Activated CD4-positive, alpha-beta T cell treated with anti-CD3 and anti-CD28 coated beads, Interleukin-2, amount 50 U/mL, for 48 hours (primary cell): ENCODE data around the gene ANXA3.
"Not testable (repeated sequence)": the region's sequence is repeated elsewhere in the genome, so short reads cannot be mapped to it uniquely, and the experiment has no call there.

Source experiments
- DNase-seq, 2 experiments: peaks; one replicate each; pipeline ENCODE4 v3.0.0-alpha.2; 2020

Gene ANXA3

DNA sequence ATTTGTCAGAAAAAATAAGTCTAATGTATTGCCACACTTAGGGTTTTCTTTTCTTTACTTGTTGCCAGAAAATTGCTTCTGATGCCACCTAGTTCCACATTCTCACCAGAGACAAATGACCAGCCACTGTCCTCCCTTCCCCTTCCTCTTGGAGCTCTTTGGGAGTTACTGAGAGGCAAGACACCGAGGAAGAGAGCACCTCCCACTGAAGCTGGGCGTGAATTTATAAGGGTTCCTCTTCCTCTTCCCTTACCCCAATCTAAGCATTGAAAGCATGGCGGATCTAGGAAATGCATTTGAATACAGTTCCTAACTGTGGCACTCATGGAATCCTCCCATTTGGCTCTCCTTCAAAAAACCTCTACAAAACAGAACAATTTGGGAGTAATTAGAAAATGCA, 30.0 kb downstream of the ANXA3 start:
- DNase-seq, result no peak

DNA sequence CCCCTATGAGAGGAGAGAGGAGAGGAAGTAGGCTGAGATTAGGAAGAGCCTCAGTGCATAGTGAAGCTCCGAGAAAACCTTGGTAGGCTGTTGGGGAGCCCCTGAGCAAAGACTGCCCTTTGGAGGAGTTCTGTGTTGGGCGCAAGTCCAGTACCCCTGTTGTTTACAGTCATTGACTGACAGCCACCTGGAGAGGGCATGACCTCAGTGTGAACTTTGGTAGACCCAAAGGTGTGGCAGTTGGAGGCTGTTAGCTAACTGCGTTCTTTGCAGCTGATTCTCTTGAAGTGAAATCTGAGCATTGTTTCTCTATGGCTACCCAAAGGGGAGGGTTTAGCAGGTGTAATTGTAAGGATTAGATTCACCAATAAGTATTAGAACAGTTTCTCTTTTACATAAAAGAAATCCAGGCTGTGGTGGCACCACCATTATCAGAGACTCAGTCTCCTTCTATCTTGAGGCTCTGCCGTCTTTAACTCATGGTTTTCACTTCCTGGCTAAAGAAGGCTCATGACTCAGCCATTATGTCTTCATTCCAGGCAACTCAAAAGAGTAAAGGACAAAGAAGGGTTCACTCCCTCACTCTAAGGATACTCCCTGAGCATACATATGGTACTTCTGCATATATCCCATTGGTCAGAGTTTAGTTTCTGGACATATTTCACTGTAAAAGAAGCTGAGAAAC, 33.4 kb downstream of the ANXA3 start:
- DNase-seq, result no peak

DNA sequence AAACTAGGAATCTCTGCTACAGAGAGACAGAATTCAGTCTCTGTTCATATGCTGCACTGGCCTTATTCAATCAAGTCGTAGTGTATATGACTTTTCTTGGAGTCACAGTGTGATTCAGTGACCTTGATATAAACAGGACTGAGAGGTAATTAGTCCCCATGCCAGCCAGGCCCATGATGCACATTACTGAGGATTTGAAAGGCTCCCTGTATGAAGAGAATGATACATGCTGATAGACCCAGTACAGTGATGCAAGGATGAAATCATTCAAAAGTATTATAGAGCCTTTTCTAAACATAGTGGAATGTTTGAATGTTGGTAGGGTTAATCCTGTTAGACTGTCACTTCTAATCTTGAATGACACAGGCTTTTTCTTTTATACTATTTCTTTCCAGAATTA, 34.1 kb downstream of the ANXA3 start:
- no peak for DNase-seq

DNA sequence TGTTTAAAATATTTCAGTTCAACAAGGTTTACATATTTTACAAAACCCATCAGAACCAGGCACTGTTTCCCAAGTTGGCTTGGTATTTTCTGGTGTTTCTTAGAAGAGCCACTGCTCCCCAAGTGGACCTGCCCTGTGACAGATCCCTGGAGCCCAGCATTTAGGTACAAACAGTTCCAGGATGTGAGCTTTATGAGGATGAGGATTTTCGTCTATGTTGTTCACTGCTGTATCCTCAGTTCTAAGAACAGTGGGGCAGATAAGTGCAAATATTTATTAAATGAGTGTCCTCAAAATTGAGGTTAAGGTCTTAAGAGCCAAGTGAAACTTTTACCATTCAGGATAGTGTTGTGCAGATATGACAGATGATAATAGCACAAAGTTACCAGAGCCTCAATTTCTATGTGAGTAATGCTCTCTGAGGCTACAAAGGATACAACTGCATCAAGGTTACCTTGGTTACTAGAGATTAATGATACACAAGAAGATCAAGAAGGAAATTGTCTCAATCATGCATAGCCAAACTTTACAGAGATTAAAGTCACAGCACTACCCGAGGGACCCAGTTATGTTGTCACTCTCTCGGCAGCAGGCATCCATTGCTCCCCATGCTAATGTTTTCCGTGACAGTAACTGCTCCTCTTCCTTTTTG, 37.5 kb downstream of the ANXA3 start:
- no peak for DNase-seq

- DNase-seq, result no peak
These were observed 39.8 kb downstream of the ANXA3 start for GRCh38 chr4:78591404-78591803.

GRCh38 chr4:78592088-78592783, 40.7 kb downstream of the ANXA3 start:
- peak; percentile 14 to 15 for DNase-seq

GRCh38 chr4:78596111-78596742, 44.7 kb downstream of the ANXA3 start:
- no peak for DNase-seq

DNA sequence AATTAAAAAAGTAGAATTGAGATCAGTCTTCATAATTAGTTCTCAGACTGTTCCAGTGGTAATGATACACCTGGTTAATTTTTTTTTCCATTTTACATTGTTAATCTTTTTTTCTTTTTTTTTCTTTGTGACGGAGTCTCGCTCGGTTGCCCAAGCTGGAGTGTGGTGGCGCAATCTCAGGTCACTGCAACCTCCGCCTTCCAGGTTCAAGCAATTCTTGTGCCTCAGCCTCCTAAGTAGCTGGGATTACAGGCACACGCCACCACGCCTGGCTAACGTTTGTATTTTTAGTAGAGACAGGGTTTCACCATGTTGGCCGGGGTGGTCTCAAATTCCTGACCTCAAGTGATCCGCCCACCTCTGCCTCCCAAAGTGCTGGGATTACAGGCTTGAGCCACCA, 46.9 kb downstream of the ANXA3 start:
- DNase-seq, result not testable (repeated sequence)

DNA sequence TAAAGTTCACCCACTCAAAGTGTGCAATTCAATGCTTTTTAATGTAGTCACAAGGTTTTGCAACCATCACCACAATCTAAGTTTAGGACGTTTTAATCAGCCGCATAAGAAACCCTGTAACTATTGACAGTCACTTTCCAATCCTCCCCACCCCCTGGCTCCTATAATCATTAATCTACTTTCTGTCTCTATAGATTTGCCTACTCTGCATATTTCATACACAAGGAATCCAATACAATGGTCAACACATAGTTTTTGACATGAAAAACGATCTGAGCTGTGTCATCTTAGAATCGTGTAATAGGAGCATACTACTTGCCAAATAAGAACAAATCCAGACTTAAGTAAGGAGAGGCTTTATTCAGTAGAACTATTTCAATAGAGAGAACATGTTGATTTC, 47.6 kb downstream of the ANXA3 start:
- DNase-seq, result no peak

DNA sequence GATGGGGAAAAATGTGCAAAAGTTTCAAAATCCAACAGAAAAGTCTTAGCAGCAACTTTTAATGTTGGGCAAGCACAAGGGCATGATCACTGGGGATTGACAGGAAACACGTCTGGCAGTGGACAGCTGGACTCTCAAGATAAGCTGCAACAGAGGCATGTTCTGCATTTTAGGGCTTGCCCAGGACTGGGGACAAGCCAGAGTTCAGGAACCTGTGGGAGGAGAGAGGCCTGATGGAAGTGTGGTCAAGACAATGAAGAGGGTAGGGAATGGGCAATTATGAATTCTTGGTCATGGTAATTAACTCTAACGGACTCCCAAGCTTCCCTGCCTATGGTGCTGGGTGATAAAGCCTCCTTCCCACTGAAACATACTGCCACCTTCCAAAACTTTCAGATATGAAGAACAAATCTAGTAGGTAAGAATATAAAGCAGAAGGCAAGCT, 48.4 kb downstream of the ANXA3 start:
- no peak for DNase-seq

GRCh38 chr4:78601013-78601412, 49.4 kb downstream of the ANXA3 start:
- DNase-seq, result no peak

GRCh38 chr4:78602334-78602733, 50.8 kb downstream of the ANXA3 start:
- DNase-seq, result no peak

GRCh38 chr4:78603384-78603783, 51.8 kb downstream of the ANXA3 start:
- no peak for DNase-seq

DNA sequence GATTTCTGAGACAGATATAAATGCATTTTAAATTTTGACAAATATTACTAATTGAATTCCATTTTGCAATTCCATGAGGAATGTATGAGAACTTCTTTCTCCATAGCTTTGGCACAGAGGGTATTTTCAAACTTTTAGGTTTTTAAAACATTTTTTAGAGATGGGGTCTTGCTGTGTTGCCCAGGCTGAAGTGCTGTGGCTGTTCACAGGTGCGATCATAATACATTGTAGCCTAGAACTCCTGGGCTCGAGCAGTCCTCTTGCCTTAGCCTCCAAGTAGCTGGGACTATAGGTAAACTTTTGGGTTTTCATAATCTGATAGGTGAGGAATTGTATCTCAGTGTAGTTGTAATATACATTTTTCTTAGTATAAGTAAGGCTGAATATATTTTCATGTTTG, 53.4 kb downstream of the ANXA3 start:
- no peak for DNase-seq

DNA sequence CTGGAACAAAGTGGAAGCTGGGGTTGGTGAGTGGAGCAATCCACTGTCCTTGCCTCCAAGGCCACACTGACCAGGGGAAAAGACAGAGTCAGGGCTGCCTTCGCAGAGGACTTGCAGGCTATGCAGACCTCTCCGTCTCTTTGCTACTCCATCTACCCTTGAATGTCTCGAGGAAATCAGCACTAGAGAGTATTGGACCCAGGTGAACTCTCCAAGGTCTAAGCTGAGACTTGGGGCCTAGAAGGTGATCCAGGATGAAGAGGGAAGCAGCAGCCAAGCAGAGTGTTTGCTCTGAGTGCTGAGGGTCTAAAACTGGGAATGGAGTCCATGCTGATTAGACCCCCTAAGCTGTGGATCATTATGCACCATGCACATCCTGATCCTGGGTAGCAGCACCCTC, 54.5 kb downstream of the ANXA3 start:
- no peak for DNase-seq

GRCh38 chr4:78606530-78607095, 55.0 kb downstream of the ANXA3 start:
- DNase-seq, result no peak

- no peak for DNase-seq
These were observed 57.1 kb downstream of the ANXA3 start for GRCh38 chr4:78608684-78609083.

GRCh38 chr4:78609580-78609979, 58.0 kb downstream of the ANXA3 start:
- DNase-seq, result no peak

- DNase-seq, result no peak
These were observed 59.1 kb downstream of the ANXA3 start for GRCh38 chr4:78610546-78611214.

DNA sequence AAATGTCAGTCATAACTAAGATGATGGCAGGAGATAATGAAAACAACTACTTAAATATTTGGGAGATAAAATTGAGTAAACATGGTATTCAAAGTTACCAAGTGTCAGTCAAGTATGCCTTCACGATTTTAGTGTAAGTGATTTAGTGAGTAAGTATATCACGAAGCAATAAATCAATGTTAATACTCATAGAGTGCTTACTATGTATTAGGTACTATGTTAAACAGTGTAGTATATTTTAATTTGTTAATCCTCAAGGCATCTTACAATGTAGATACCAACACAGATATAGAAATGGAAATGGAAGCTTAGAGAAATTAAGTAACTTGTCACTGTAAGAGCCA, 59.6 kb downstream of the ANXA3 start:
- no peak for DNase-seq

DNA sequence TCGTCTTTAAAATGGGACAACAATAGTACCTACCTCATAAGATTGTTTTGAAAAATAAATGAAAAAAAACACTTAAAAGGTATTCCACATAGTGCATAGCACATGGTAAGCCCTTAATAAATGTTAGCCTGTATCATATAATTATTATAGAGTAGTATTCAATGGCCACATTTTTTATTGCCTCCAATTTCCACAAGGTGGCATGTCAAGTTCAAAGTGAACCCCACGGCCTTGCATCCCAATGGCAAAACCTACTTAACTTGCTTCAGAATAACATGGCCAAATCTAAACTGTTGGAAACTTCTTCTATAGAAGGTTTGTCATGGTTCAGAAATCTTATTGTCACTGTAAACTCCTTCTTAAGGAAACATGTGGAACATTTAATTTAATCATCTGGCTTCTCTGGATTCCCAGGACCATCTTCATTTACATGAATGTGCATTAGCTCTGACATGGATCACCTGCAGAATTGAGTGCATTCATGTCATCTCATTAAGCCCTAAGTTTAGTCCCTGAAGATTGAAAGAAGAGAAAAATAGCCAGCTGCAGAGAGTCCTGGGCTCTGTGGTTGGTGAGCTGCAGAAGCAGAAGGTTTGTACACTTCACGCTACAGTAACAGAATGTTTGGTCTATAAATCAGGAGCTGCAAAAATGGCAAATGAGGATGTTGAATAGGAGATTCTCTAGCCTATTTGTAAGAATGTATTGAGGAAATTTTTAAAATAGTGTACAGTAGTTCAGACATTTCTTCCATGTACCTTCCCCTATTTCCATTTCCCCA, 61.0 kb downstream of the ANXA3 start:
- peak; percentile 5 to 11 for DNase-seq
